OCI-LY1 (cell line): ENCODE results near the gene ZNF683.

Source experiments
- H2AFZ ChIP-seq: fragments of 200-600 bp; sonication (generic), shearing (Covaris generic); 2 replicates; pipeline ENCODE4 v1.6.0; 2014; ENCODE audit warnings: antibody characterized with exemption, mild to moderate bottlenecking, low read length
- H3F3A ChIP-seq: fragments of 200-600 bp; sonication (generic), shearing (Covaris generic); 2 replicates; pipeline ENCODE4 v1.6.0; 2014; ENCODE audit warnings: mild to moderate bottlenecking, antibody characterized with exemption, low read length, moderate library complexity; ENCODE audit not compliant: insufficient read depth
- H3K27ac ChIP-seq: fragments of 200-600 bp; sonication (generic); 2 replicates; pipeline ENCODE4 v1.5.1; 2014; ENCODE audit warnings: low read length, mixed run types, mild to moderate bottlenecking, low read depth; ENCODE audit not compliant: poor library complexity, severe bottlenecking
- H3K27me3 ChIP-seq: fragments of 200-600 bp; sonication (generic); 2 replicates; pipeline ENCODE4 v1.6.0; 2014; ENCODE audit warnings: antibody characterized with exemption, mild to moderate bottlenecking, low read length, moderate library complexity; ENCODE audit not compliant: insufficient read depth
- H3K36me3 ChIP-seq: fragments of 200-600 bp; sonication (generic); 2 replicates; pipeline ENCODE4 v1.6.1; 2014; ENCODE audit warnings: mild to moderate bottlenecking, antibody characterized with exemption, low read length, moderate library complexity, mixed read lengths; ENCODE audit not compliant: insufficient read depth
- H3K4me1 ChIP-seq: fragments of 200-600 bp; sonication (generic); 2 replicates; pipeline ENCODE4 v1.5.1; 2014; ENCODE audit warnings: mild to moderate bottlenecking, low read length, moderate library complexity; ENCODE audit not compliant: insufficient read depth, severe bottlenecking
- H3K4me2 ChIP-seq: fragments of 200-600 bp; sonication (generic), shearing (Covaris generic); 2 replicates; pipeline ENCODE4 v1.6.1; 2014; ENCODE audit warnings: low read length
- H3K4me3 ChIP-seq: fragments of 200-600 bp; sonication (generic); 2 replicates; pipeline ENCODE4 v1.5.1; 2014; ENCODE audit warnings: low read length, low read depth, mild to moderate bottlenecking, mixed read lengths; ENCODE audit not compliant: poor library complexity, severe bottlenecking
- H3K79me2 ChIP-seq: fragments of 200-600 bp; shearing (Covaris generic); 2 replicates; pipeline ENCODE4 v1.6.1; 2016; ENCODE audit warnings: mixed run types, low read length, mixed read lengths; ENCODE audit not compliant: insufficient read depth
- H3K9ac ChIP-seq: fragments of 200-600 bp; sonication (generic), shearing (Covaris generic); 2 replicates; pipeline ENCODE4 v1.6.1; 2014; ENCODE audit warnings: mild to moderate bottlenecking, low read length, mixed read lengths
- H3K9me2 ChIP-seq: fragments of 200-600 bp; sonication (generic), shearing (Covaris generic); 2 replicates; pipeline ENCODE4 v1.6.1; 2014; ENCODE audit warnings: low read depth, mild to moderate bottlenecking, low read length, mixed read lengths
- H3K9me3 ChIP-seq: fragments of 200-600 bp; shearing (Covaris generic); 2 replicates; pipeline ENCODE4 v1.6.1; 2014; ENCODE audit warnings: low read length, mixed read lengths
- H4K20me1 ChIP-seq: fragments of 200-600 bp; sonication (generic), shearing (Covaris generic); 2 replicates; pipeline ENCODE4 v1.6.0; 2016; ENCODE audit warnings: mild to moderate bottlenecking, low read length; ENCODE audit not compliant: insufficient read depth
- CTCF ChIP-seq: fragments of 200-600 bp; sonication (generic), shearing (Covaris generic); IDR thresholded peaks from 2 replicates; pipeline ENCODE4 v1.5.1; 2017; ENCODE audit warnings: mild to moderate bottlenecking, antibody characterized with exemption, low read length, moderate library complexity, mixed read lengths
- EZH2 ChIP-seq: fragments of 200-600 bp; sonication (generic), shearing (Covaris generic); IDR thresholded peaks from 2 replicates; pipeline ENCODE4 v1.8.0; 2017; ENCODE audit warnings: borderline replicate concordance, mixed run types, mild to moderate bottlenecking, antibody characterized with exemption, low read length, moderate library complexity, mixed read lengths

Gene ZNF683

GRCh38 chr1:26360807-26361604, 11.5 kb downstream of the ZNF683 start:
- Histone ChIP-seq H3K9me2 (no peaks in the 10 kb centered on the region), H3K27ac (no peak overlapping the region), H3F3A (no peaks in the 10 kb centered on the region), H3K27me3 (peaks cover 11% of the 10 kb centered on the region), H3K9me3 (no peaks in the 10 kb centered on the region), H3K4me2 (peak overlapping the region; percentile 68; the same call in 1 of the 2 replicates), H3K79me2 (no peaks in the 10 kb centered on the region), H3K9ac (no peak overlapping the region), H3K4me3 (peak overlapping the region; percentile 47), H3K4me1 (peaks cover 11% of the 10 kb centered on the region), H2AFZ (no peak overlapping the region), H4K20me1 (no peaks in the 10 kb centered on the region), H3K36me3 (no peaks in the 10 kb centered on the region)
- no peak for TF ChIP-seq CTCF
- no peak for TF ChIP-seq EZH2

- H3K4me2 ChIP-seq: peak overlapping the region; percentile 68
- H3K4me3 ChIP-seq: peak overlapping the region; percentile 47
These were observed 12.4 kb downstream of the ZNF683 start for GRCh38 chr1:26359981-26360806.

More at GRCh38 chr1:26359981-26360806, 12.4 kb downstream of the ZNF683 start:
- no peaks in the 10 kb centered on the region for H3F3A ChIP-seq
- no peaks in the 10 kb centered on the region for H4K20me1 ChIP-seq
- no peaks in the 10 kb centered on the region for H3K9me3 ChIP-seq
- H3K27ac ChIP-seq: no peak overlapping the region
- no peaks in the 10 kb centered on the region for H3K9me2 ChIP-seq
- TF ChIP-seq CTCF (no peak), EZH2 (0 out of 2 replicates have a peak, but pooled peaks have one; percentile 66)
- peaks cover 11% of the 10 kb centered on the region for H3K27me3 ChIP-seq
- H3K9ac ChIP-seq: no peak overlapping the region
- no peak overlapping the region for H2AFZ ChIP-seq
- no peaks in the 10 kb centered on the region for H3K79me2 ChIP-seq
- H3K4me1 ChIP-seq: peaks cover 11% of the 10 kb centered on the region
- H3K36me3 ChIP-seq: no peaks in the 10 kb centered on the region
